OCI-LY7 (cell line): ENCODE measurements around the gene MICB. TPM values are rescaled to one million over a fixed set of nuclear protein-coding genes. Genes with fewer than 3 reads are reported as not detected.

Experiments used
- BruUV-seq: library from RNA; stranded (reverse); fragments of 400-500 nt; replicated peaks from 2 replicates; lab custom pipeline; 2021; lab: Mats Ljungman, UMichigan
- CTCF ChIA-PET: fragments of 300-600 bp; sonication (Branson Sonifier 250); formaldehyde crosslinking; loops from one replicate; lab custom pipeline; 2022; ENCODE audit warnings: antibody characterized with exemption; ENCODE audit not compliant: unreplicated experiment; lab: Charles Lee
- POLR2A ChIA-PET: fragments of 300-600 bp; sonication (Branson Sonifier 250); formaldehyde crosslinking; loops from one replicate; lab custom pipeline; 2022; ENCODE audit warnings: antibody characterized with exemption; lab: Charles Lee
- DNase-seq: peaks from one replicate; pipeline ENCODE4 v3.0.0-alpha.2; 2015; ENCODE audit warnings: low spot score
- H2AFZ ChIP-seq: fragments of 200-600 bp; sonication (generic), shearing (Covaris generic); 2 replicates; pipeline ENCODE4 v1.6.1; 2014; ENCODE audit warnings: mild to moderate bottlenecking, antibody characterized with exemption, low read length, moderate library complexity
- H3K27ac ChIP-seq: fragments of 200-600 bp; sonication (generic); 2 replicates; pipeline ENCODE4 v1.5.1; 2014; ENCODE audit warnings: mixed run types, low read depth, mild to moderate bottlenecking, moderate library complexity, low read length, inconsistent platforms; ENCODE audit not compliant: poor library complexity, severe bottlenecking
- H3K36me3 ChIP-seq: fragments of 200-600 bp; sonication (generic); 2 replicates; pipeline ENCODE4 v1.6.1; 2014; ENCODE audit warnings: mild to moderate bottlenecking, antibody characterized with exemption, low read length, moderate library complexity, mixed read lengths; ENCODE audit not compliant: insufficient read depth
- H3K4me1 ChIP-seq: fragments of 200-600 bp; sonication (generic); 2 replicates; pipeline ENCODE4 v1.5.1; 2014; ENCODE audit warnings: mild to moderate bottlenecking, low read length; ENCODE audit not compliant: insufficient read depth, poor library complexity, severe bottlenecking
- H3K4me2 ChIP-seq: fragments of 200-600 bp; sonication (generic); 2 replicates; pipeline ENCODE4 v1.6.1; 2014; ENCODE audit warnings: mild to moderate bottlenecking, low read length
- H3K4me3 ChIP-seq: fragments of 200-600 bp; sonication (generic); 2 replicates; pipeline ENCODE4 v1.5.1; 2014; ENCODE audit warnings: mild to moderate bottlenecking, low read depth, low read length; ENCODE audit not compliant: poor library complexity, severe bottlenecking
- H3K79me2 ChIP-seq: fragments of 200-600 bp; sonication (generic); 2 replicates; pipeline ENCODE4 v1.6.1; 2016; ENCODE audit warnings: low read depth, mild to moderate bottlenecking, low read length, moderate library complexity, mixed read lengths; ENCODE audit not compliant: insufficient read depth
- H3K9me2 ChIP-seq: fragments of 200-600 bp; sonication (generic); 2 replicates; pipeline ENCODE4 v1.6.1; 2016; ENCODE audit warnings: mild to moderate bottlenecking, low read length, mixed read lengths; ENCODE audit not compliant: insufficient read depth
- H3K9me3 ChIP-seq: fragments of 200-600 bp; sonication (generic); 2 replicates; pipeline ENCODE4 v1.6.1; 2014; ENCODE audit warnings: mild to moderate bottlenecking, mixed run types, low read length, mixed read lengths
- H4K20me1 ChIP-seq: fragments of 200-600 bp; sonication (generic); 2 replicates; pipeline ENCODE4 v1.6.1; 2014; ENCODE audit warnings: mild to moderate bottlenecking, antibody characterized with exemption, low read length, moderate library complexity, mixed read lengths; ENCODE audit not compliant: insufficient read depth
- CTCF ChIP-seq: fragments of 200-600 bp; sonication (generic); conservative IDR thresholded peaks from 2 replicates; pipeline ENCODE4 v1.5.1; 2014; ENCODE audit warnings: mild to moderate bottlenecking, antibody characterized with exemption, low read length, moderate library complexity, mixed read lengths
- EZH2phosphoT487 ChIP-seq: fragments of 200-600 bp; sonication (generic); IDR thresholded peaks from 2 replicates; pipeline ENCODE4 v1.6.1; 2018; ENCODE audit warnings: low read depth, borderline replicate concordance, mild to moderate bottlenecking, mixed run types, antibody characterized with exemption, low read length, moderate library complexity, mixed read lengths
- intact Hi-C: fragments of 100-400 bp; cut with micrococcal nuclease; formaldehyde crosslinking; loops from one replicate; pipeline ENCODE4 v1.10.0; 2022; ENCODE audit not compliant: unreplicated experiment
- total RNA-seq, 2 experiments: library from RNA; depleted of rRNA in 1 of 2; stranded (reverse); fragments of >200 nt in 1 of 2; shearing (Covaris generic) in 1 of 2; gene quantifications; 2 replicates each; pipeline ENCODE4 v1.2.3, GENCODE V29; 2014 to 2022

Gene MICB
- total RNA-seq, 2 experiments from 2014 or later, result 26.3 to 32.4 TPM

GRCh38 chr6:31525932-31526591, 28.1 kb downstream of the MICB start:
- Histone ChIP-seq H3K9me3 (no peaks in the 10 kb centered on the region), H3K36me3 (peaks cover 29% of the 10 kb centered on the region), H3K4me2 (no peak overlapping the region), H3K4me1 (no peaks in the 10 kb centered on the region), H3K9me2 (no peaks in the 10 kb centered on the region), H3K27ac (no peak overlapping the region), H4K20me1 (no peaks in the 10 kb centered on the region), H3K4me3 (no peak overlapping the region), H2AFZ (no peak overlapping the region), H3K79me2 (no peaks in the 10 kb centered on the region)
- BruUV-seq, result no TSS peak
- DNase-seq, result no peak
- ChIA-PET CTCF (no interaction called here), POLR2A (no interaction called here)
- intact Hi-C loops, result no loop called here
- no peak for TF ChIP-seq CTCF
- no peak for TF ChIP-seq EZH2phosphoT487

- Histone ChIP-seq H3K4me3 (no peak overlapping the region), H3K4me1 (no peaks in the 10 kb centered on the region), H4K20me1 (peaks cover 5% of the 10 kb centered on the region; the same call in 1 of the 2 replicates), H3K9me2 (no peaks in the 10 kb centered on the region), H2AFZ (no peak overlapping the region), H3K27ac (no peak overlapping the region), H3K79me2 (no peaks in the 10 kb centered on the region), H3K4me2 (no peak overlapping the region), H3K36me3 (peaks cover 52% of the 10 kb centered on the region), H3K9me3 (no peaks in the 10 kb centered on the region)
- no peak for TF ChIP-seq EZH2phosphoT487
- no peak for TF ChIP-seq CTCF
- POLR2A ChIA-PET, result interaction anchor here (1.5 kb wide), 1 partner anchor 13 kb away, joined by 4 read pairs; the partner anchor contains the start of gene DDX39B
- intact Hi-C loops, result no loop called here
- no TSS peak for BruUV-seq
- no peak for DNase-seq
- CTCF ChIA-PET, result no interaction called here
Measured at GRCh38 chr6:31528307-31528777, 30.4 kb downstream of the MICB start.

- no peaks in the 10 kb centered on the region for H3K4me1 ChIP-seq
- no peak within 1 kb of the TSS for H2AFZ ChIP-seq
- H3K4me3 ChIP-seq, result no peak within 1 kb of the TSS
- intact Hi-C loops, result no loop called here
- no peak within 1 kb of the TSS for H3K27ac ChIP-seq
- ChIA-PET POLR2A (interaction anchor here (1.5 kb wide), 1 partner anchor 13 kb away, joined by 4 read pairs; the partner anchor contains the start of gene DDX39B), CTCF (no interaction called here)
- peaks cover 5% of the 10 kb centered on the region; the same call in 1 of the 2 replicates for H4K20me1 ChIP-seq
- no peak within 1 kb of the TSS for H3K4me2 ChIP-seq
- DNase-seq, result no peak
- H3K79me2 ChIP-seq, result no peaks in the 10 kb centered on the region
- no peaks in the 10 kb centered on the region for H3K9me2 ChIP-seq
- TF ChIP-seq EZH2phosphoT487 (no peak), CTCF (no peak)
- H3K9me3 ChIP-seq, result no peaks in the 10 kb centered on the region
- BruUV-seq, result no TSS peak
- H3K36me3 ChIP-seq, result peaks cover 58% of the 10 kb centered on the region
Measured at GRCh38 chr6:31528821-31529328, 30.9 kb downstream of the MICB start, which contains the start of gene MCCD1. TSS of gene MCCD1 (plus strand) at chr6:31528962. CDS start at chr6:31529015, 53 bp downstream.
